ENCODE results near the gene PREX1. TPM values are rescaled to one million over a fixed set of nuclear protein-coding genes. Genes with fewer than 3 reads are reported as not detected.
A peak's percentile ranks its signal among the peaks of the same experiment; 100 is the strongest.

PREX1 gene
- total and polyA plus RNA-seq, 10 donors = 36.7 to 279 (median 157) TPM

- H3K27ac ChIP-seq = peak overlapping the region in 1 of 8 donors; percentile 4
- DNase-seq = no peak
- no peaks in the 10 kb centered on the region for H3K9me3 ChIP-seq
- intact Hi-C loops (cut with DNase I; ENCODE audit: low total_unique reads) = no loop called here
- H3K27me3 ChIP-seq (replicated peaks in 1 of 7) = no peaks in the 10 kb centered on the region
- 88 to 92% (median 90%) methylated on average over 18 of the region's 18 CpGs for WGBS, 5 donors
- TF ChIP-seq POLR2A (IDR thresholded peaks at IDR 0.05) (no peak), POLR2AphosphoS5 (IDR thresholded peaks at IDR 0.05) (no peak), CTCF (IDR thresholded peaks at IDR 0.05 in 8 of 11, conservative IDR thresholded peaks at IDR 0.05 in 3 of 11) (no peak)
- H3K4me3 ChIP-seq = no peak overlapping the region
- H3K36me3 ChIP-seq = peaks cover 0 to 73% (median 21%) of the 10 kb centered on the region in 6 donors
- peaks cover 11 to 100% (median 68%) of the 10 kb centered on the region in 6 donors for H3K4me1 ChIP-seq
Observed at GRCh38 chr20:48709058-48709691, 118.6 kb downstream of the PREX1 start.

- Histone ChIP-seq H3K9me3 (no peaks in the 10 kb centered on the region), H3K36me3 (peaks cover 0 to 78% (median 25%) of the 10 kb centered on the region in 6 donors), H3K27ac (peak overlapping the region in 1 of 8 donors; percentile 6), H3K27me3 (replicated peaks in 1 of 7) (no peaks in the 10 kb centered on the region), H3K4me3 (no peak overlapping the region), H3K4me1 (peaks cover 11 to 100% (median 67%) of the 10 kb centered on the region in 6 donors)
- peak; percentile 54 for DNase-seq
- 77 to 91% (median 80%) methylated on average over 11 of the region's 11 CpGs for WGBS, 5 donors
- intact Hi-C loops (cut with DNase I; ENCODE audit: low total_unique reads) = no loop called here
- no peak for TF ChIP-seq POLR2AphosphoS5 (IDR thresholded peaks at IDR 0.05)
- no peak for TF ChIP-seq CTCF (IDR thresholded peaks at IDR 0.05 in 8 of 11, conservative IDR thresholded peaks at IDR 0.05 in 3 of 11)
- TF ChIP-seq POLR2A (IDR thresholded peaks at IDR 0.05) = no peak
Observed at GRCh38 chr20:48708630-48709029, 119.2 kb downstream of the PREX1 start.

- 94 to 96% (median 95%) methylated on average over 7 of the region's 7 CpGs for WGBS, 5 donors
- Histone ChIP-seq H3K4me3 (no peak overlapping the region), H3K4me1 (peaks cover 11 to 100% (median 68%) of the 10 kb centered on the region in 6 donors), H3K27ac (peak overlapping the region in 1 of 8 donors; percentile 6), H3K27me3 (replicated peaks in 1 of 7) (no peaks in the 10 kb centered on the region), H3K9me3 (no peaks in the 10 kb centered on the region), H3K36me3 (peaks cover 0 to 83% (median 27%) of the 10 kb centered on the region in 6 donors)
- intact Hi-C loops (cut with DNase I; ENCODE audit: low total_unique reads) = no loop called here
- peak; percentile 62 for DNase-seq
- TF ChIP-seq CTCF (IDR thresholded peaks at IDR 0.05 in 8 of 11, conservative IDR thresholded peaks at IDR 0.05 in 3 of 11) = no peak
- TF ChIP-seq POLR2A (IDR thresholded peaks at IDR 0.05) = no peak
- TF ChIP-seq POLR2AphosphoS5 (IDR thresholded peaks at IDR 0.05) = peak in 1 of 3 donors; percentile 42
Observed at GRCh38 chr20:48708116-48708515, 119.7 kb downstream of the PREX1 start.

- Histone ChIP-seq H3K4me3 (no peak overlapping the region), H3K9me3 (no peaks in the 10 kb centered on the region), H3K27ac (peak overlapping the region in 3 of 8 donors; percentile 13 to 38 (median 19)), H3K4me1 (peaks cover 7 to 98% (median 62%) of the 10 kb centered on the region in 6 donors), H3K27me3 (replicated peaks in 1 of 7) (no peaks in the 10 kb centered on the region), H3K36me3 (peaks cover 0 to 96% (median 30%) of the 10 kb centered on the region in 6 donors)
- intact Hi-C loops (cut with DNase I; ENCODE audit: low total_unique reads) = no loop called here
- TF ChIP-seq POLR2AphosphoS5 (IDR thresholded peaks at IDR 0.05) (peak in 1 of 3 donors; percentile 7), CTCF (IDR thresholded peaks at IDR 0.05 in 8 of 11, conservative IDR thresholded peaks at IDR 0.05 in 3 of 11) (no peak)
- WGBS, 5 donors = 54 to 66% (median 63%) methylated on average over 12 of the region's 12 CpGs
- DNase-seq = peak; percentile 48
Observed at GRCh38 chr20:48706710-48707365, 121.0 kb downstream of the PREX1 start.

Measured in spleen (tissue), 11 donors.